Measurements from ENCODE around the gene BMPR1B. TPM values are rescaled to one million over a fixed set of nuclear protein-coding genes. Genes with fewer than 3 reads are reported as not detected.
A peak's percentile ranks its signal among the peaks of the same experiment; 100 is the strongest.

The BMPR1B gene
- polyA plus RNA-seq, 2 of the 4 experiments (the other 2 are of a cell fraction): 6.4 to 21.2 TPM

DNA sequence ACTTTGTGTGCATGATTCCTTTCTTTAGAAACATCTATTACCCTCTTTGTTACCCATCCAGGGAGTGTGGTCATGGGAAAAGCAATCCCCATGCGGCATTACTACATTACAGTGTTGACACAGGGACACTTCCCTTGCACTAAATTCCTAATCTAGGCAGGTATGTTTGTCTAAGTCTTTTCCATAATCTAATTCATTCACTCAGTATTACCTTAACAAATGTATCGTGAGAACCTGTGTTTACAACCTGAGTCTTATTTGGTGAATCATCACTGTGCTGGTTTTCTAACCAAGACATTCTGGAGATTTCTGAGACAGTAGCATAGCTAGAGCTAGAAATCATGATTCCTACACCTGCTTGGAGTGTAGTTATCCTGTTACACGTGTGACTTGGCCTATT, 326.8 kb downstream of the BMPR1B start:
- peak; percentile 77 to 78; a peak in 5 of 6 replicates for ATAC-seq
- TF ChIP-seq GATA3 (IDR thresholded peaks at IDR 0.05; ENCODE audit: borderline replicate concordance) (peak; percentile 68; the same call in 1 of the 2 replicates), CEBPB (IDR thresholded peaks at IDR 0.05) (peak in 1 of 2 experiments; percentile 39; a peak in 1 of 4 replicates), NPAS2 (CRISPR knock-in tag; IDR thresholded peaks at IDR 0.05; ENCODE audit: borderline replicate concordance) (no peak), RAD21 (conservative IDR thresholded peaks at IDR 0.05 in 1 of 2, IDR thresholded peaks at IDR 0.05 in 1 of 2) (peak in 1 of 2 experiments; percentile 2; a peak in 1 of 5 replicates), FOSL2 (IDR thresholded peaks at IDR 0.05) (no peak), FOSL2 (CRISPR knock-in tag; IDR thresholded peaks at IDR 0.05) (peak; percentile 76), EP300 (IDR thresholded peaks at IDR 0.05) (peak in 1 of 2 experiments; percentile 19; a peak in 1 of 5 replicates), KDM5A (IDR thresholded peaks at IDR 0.05) (no peak)
- CTCF ChIA-PET: no interaction called here
- Histone ChIP-seq H3K4me1 (peaks cover 68% of the 10 kb centered on the region), H3K27ac (peak overlapping the region; percentile 78 to 83), H3K4me2 (peak overlapping the region; percentile 82), H3K9me3 (no peaks in the 10 kb centered on the region), H3K4me3 (no peak overlapping the region)
- peak in 1 of 2 experiments; percentile 79 for DNase-seq (ENCODE audit: low read depth in 1 of 2, low spot score in 1 of 2)
- POLR2A ChIA-PET: no interaction called here
- no peak for FAIRE-seq
- 0% methylated on average over 3 of the region's 3 CpGs for WGBS (ENCODE audit: missing lambda C conversion rate)

DNA sequence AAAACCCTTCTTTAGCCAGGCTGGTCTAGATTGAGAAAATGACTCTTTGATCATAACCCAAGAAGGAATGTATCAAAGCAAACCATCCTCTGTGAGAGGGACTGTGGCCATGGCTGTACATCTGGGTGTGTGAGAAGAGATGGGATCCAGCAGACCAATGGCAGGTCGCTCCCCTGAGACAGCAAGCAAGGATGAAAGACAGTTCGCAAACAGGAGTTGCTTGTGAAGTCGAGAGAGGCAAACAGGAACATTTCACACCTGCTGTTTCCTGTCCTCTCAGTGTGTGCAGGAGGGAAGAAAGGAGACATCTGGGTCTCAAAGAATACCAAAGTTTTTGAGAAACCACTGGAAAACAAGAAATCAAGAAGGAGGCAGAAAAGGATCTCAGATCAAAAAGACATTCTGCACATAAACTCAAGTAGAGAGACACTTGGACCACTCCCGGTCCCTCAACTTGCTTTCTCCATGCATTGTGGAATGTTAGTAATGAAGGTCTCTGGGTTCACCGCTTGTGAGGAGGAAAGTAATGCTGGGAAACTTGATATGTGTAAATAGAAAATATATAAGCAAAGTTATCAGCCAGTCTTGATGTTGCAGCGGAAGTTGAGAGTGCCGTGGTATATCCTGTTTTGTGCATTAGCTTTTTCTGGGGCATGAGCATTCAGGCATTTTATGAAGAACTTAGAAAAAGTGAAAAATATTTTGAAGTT, 327.5 kb downstream of the BMPR1B start:
- Histone ChIP-seq H3K9me3 (no peaks in the 10 kb centered on the region), H3K4me1 (peaks cover 70% of the 10 kb centered on the region), H3K4me3 (no peak overlapping the region), H3K4me2 (peak overlapping the region; percentile 82), H3K27ac (peak overlapping the region; percentile 78 to 83)
- POLR2A ChIA-PET: no interaction called here
- CTCF ChIA-PET: no interaction called here
- peak in 1 of 2 experiments; percentile 81 for DNase-seq (ENCODE audit: low read depth in 1 of 2, low spot score in 1 of 2)
- TF ChIP-seq MAFK (IDR thresholded peaks at IDR 0.05; ENCODE audit: partially characterized antibody) (no peak), HOXA7 (CRISPR knock-in tag; IDR thresholded peaks at IDR 0.05) (no peak), ZSCAN20 (CRISPR knock-in tag; IDR thresholded peaks at IDR 0.05) (no peak), PHF8 (IDR thresholded peaks at IDR 0.05; ENCODE audit: borderline replicate concordance, low read depth) (no peak), ZNF302 (CRISPR knock-in tag; IDR thresholded peaks at IDR 0.05) (0 out of 2 replicates have a peak, but pooled peaks have one; percentile 19), RNF2 (IDR thresholded peaks at IDR 0.05; ENCODE audit: borderline replicate concordance, low read depth) (no peak)
- TF ChIP-seq, protein P1, sequence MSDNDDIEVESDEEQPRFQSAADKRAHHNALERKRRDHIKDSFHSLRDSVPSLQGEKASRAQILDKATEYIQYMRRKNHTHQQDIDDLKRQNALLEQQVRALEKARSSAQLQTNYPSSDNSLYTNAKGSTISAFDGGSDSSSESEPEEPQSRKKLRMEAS (IDR thresholded peaks at IDR 0.05): 0 out of 2 replicates have a peak, but pooled peaks have one; percentile 27
- ATAC-seq: peak; percentile 75 to 76; a peak in 5 of 6 replicates
- WGBS (ENCODE audit: missing lambda C conversion rate): 6% methylated on average over 7 of the region's 7 CpGs
- no peak for FAIRE-seq

DNA sequence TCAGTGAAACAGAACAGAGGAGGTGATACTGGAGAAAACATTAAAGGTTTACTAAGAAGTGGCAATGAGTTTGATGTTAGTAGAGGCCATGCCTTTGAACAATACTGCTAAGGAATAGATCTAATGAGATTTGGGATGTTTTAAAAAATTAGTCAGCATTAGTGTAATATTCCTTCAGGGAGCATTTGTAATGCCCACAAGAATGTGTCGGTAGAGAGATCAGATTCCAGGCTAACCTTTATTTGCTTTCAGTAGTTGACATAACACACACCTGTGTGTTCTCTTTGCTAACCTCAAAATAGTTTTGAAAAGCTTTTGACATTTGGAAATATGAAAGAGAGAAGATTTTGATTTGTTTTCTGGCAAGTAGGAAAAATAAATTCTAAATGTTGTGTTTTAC, 328.8 kb downstream of the BMPR1B start:
- no peaks in the 10 kb centered on the region for H3K9me3 ChIP-seq
- H3K27ac ChIP-seq: peak overlapping the region; percentile 82 to 89; a peak in 5 of 6 replicates
- FAIRE-seq (no peak), DNase-seq (ENCODE audit: low read depth in 1 of 2, low spot score in 1 of 2) (no peak), ATAC-seq (no peak)
- TF ChIP-seq RFX5 (IDR thresholded peaks at IDR 0.05) (no peak), GATA3 (IDR thresholded peaks at IDR 0.05; ENCODE audit: borderline replicate concordance) (peak; percentile 44)
- peaks cover 83% of the 10 kb centered on the region for H3K4me1 ChIP-seq
- ChIA-PET POLR2A (no interaction called here), CTCF (no interaction called here)
- H3K4me3 ChIP-seq: no peak overlapping the region
- H3K4me2 ChIP-seq: peak overlapping the region; percentile 82
- WGBS (ENCODE audit: missing lambda C conversion rate): 9% methylated on average over 1 of the region's 1 CpG

DNA sequence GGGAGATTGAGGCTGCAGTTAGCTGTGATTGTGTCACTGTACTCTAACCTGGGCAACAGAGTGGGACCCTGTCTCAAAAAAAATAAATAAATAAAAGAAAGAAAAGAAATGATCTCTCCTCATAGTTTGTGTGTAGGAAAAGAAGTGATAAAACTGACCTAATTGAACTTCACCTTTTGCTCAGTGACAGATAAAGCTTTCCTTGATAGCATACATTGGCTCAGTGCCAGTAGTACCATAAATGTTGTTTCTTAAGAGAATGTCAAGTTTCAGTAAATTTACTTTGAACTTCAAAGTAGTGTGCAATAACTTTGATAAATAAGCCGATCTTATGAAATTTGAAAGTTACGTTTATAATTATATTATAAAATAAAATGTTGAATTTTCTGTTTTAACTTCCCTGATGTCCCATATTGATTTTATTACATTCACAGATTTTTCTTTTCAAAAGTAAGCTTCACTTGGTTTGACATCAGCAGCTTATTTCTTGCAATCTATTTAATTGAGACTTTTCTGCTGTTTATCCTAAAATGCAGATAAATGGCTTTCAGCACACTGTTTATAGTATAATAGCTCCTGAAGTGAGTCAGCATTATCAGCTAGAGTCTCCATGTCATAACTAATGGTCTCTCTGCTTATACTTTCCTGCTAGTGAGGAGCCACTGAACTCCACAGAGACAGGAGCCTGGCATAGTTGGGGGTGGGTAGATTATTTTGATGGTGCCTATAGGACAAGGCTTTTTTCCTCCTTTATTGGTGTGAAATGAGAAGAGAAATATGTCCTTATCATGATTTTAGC, 330.1 kb downstream of the BMPR1B start:
- CTCF ChIA-PET: interaction anchor here (0.7 to 1.0 kb wide), 2 partner anchors 8 to 41 kb away, joined by 3 read pairs; no protein-coding TSS in a partner anchor
- Histone ChIP-seq H3K4me1 (peaks cover 91% of the 10 kb centered on the region), H3K27ac (peak overlapping the region; percentile 88 to 89), H3K9me3 (no peaks in the 10 kb centered on the region), H3K4me2 (peak overlapping the region; percentile 60), H3K4me3 (no peak overlapping the region)
- DNase-seq (ENCODE audit: low read depth in 1 of 2, low spot score in 1 of 2) (peak in 1 of 2 experiments; percentile 55), FAIRE-seq (no peak), ATAC-seq (peak in 1 of 2 experiments; percentile 37; a peak in 3 of 6 replicates)
- 17% methylated on average over 2 of the region's 2 CpGs for WGBS (ENCODE audit: missing lambda C conversion rate)
- no peak for TF ChIP-seq FOSL2 (IDR thresholded peaks at IDR 0.05)
- TF ChIP-seq FOSL2 (CRISPR knock-in tag; IDR thresholded peaks at IDR 0.05): peak; percentile 24; the same call in 1 of the 2 replicates
- TF ChIP-seq MAFK (IDR thresholded peaks at IDR 0.05; ENCODE audit: partially characterized antibody): peak; percentile 84
- peak; percentile 36; the same call in 1 of the 2 replicates for TF ChIP-seq EHF (CRISPR knock-in tag; IDR thresholded peaks at IDR 0.05)
- peak; percentile 36; the same call in 1 of the 2 replicates for TF ChIP-seq NFE2L2 (conservative IDR thresholded peaks at IDR 0.05; ENCODE audit: low read length)
- no peak for TF ChIP-seq CHD2 (IDR thresholded peaks at IDR 0.05; ENCODE audit: low read length, partially characterized antibody)
- no peak for TF ChIP-seq HOXB5 (CRISPR knock-in tag; IDR thresholded peaks at IDR 0.05)
- POLR2A ChIA-PET: no interaction called here
